NCI-H1105 treated with DMSO at 0.1 percent for 48 hours (cell line): ENCODE results near the gene PTCH2.

ENCODE experiments used
- DNase-seq: peaks from one replicate; lab custom pipeline; 2025; lab: John Stamatoyannopoulos, UW

The PTCH2 gene

DNA sequence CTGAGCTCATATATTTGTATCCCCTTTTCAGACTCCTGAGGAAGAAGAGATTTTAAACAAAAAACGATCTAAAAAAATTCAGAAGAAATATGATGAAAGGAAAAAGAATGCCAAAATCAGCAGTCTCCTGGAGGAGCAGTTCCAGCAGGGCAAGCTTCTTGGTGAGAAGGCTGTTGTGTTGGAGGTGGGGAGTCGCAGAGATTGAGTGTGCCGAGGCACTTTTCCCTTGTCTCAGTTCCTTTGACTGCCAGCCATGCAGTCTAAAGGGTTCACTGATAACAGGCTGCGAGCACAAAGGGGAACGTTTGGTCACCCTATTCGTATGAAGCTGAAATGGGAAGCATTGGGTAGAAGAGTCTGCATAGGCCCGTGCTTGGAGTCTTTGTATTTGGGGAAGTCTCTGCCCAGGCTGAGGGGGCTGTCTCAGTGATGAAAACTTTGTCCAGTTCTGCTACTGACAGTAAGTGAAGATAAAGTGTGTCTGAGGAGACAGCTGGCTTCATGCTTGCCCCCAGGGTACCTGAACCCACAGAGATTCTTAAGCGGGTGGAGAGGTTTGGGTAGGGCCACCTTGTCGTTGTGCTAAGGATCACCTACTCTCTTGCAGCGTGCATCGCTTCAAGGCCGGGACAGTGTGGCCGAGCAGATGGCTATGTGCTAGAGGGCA lies 65.0 kb downstream of the PTCH2 start:
- DNase-seq = no peak

- no peak for DNase-seq
Measured at GRCh38 chr1:44777547-44777946, 65.5 kb downstream of the PTCH2 start.

DNA sequence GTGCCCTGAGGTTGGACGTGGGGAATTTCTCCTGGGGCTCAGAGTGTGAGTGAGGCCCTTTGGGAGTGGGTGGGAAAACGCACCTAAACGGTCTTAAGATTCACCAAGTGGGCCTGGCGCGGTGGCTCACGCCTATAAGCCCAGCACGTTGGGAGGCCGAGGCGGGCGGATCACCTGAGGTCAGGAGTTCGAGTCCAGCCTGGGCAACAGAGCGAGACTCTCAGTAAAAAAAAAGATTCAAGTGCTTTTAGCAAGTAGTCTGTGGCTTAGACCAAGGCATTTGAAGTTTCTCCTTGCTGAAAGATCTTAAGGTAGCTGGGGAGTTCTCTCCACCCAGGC lies 66.4 kb downstream of the PTCH2 start:
- no peak for DNase-seq

DNA sequence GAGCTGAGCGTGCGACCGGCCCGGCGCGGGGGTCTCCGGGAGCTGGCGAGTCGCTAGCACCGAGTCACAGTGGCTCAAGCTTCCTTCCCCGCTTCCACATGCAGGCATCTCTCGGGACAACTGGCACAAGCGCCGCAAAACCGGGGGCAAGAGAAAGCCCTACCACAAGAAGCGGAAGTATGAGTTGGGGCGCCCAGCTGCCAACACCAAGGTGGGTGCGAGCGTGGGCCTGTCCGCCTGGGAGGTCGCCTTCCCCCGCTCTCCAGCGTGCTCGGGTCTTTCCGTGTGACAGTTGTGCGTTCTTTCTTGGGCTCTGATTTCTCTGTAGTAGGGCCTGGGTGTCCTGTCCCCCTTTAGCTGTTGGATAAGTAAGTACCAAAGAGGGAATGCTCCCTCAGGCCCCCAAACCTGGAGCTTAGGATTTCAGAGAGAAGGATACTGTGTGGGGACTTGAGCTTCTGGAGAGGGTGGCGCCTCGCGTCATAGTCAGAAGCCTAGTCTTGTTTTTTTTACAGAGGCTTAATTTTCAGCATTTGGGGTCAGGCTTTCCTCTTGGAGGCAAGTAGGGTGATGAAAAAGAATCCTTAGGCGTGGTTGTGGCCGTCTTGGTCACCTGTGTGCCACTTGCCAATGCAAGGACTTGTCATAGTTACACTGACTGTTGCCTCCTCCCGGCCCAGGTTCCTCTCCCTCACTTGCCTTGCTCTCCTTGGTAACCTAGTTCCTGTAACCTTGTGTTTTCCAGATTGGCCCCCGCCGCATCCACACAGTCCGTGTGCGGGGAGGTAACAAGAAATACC lies 66.9 kb downstream of the PTCH2 start:
- DNase-seq = no peak

DNA sequence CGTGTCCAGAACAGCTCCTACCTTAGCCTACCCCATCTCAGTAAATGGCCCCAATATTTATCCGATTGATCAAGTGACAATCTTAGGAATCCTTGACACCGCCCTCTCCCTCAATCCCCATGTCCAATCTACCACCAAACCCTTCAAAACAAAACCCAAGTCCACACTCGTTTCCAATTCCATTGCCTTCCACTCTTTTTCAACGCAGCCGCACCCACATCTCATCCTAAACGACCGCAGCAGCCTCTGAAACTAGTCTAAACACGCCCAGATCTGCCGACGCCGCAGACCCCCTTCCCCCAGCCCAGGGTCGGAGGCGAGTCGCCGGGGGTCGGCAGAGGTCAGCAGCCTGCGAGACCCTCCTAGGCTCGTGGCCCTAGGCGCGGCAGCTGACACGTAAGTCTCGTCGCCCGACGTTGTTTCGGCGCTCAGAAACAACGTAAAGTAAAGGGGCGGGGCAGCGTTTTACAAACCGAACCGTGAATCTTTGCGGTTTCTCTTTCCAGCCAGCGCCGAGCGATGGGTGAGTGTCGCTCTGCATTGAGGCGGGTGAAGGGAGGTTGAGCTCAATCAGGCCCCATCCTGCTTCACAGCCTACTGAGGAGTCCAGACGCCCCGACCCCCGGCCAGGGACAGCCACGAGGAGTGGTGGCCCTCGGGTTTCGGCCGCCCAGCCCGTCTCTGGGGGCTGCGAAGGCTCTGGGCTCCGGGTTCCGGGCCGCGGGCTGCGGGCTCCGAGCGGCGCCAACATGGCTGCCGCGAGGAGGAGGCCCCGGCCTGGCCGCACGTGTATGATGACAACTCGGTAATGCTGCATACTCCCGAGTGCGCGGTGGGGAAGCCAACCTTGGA lies 67.7 kb downstream of the PTCH2 start, which contains the start of gene RPS8:
Gene RPS8 (plus strand): TSS at position 463 of the 852 bp plus-strand sequence. CDS start 57 bp downstream, at position 520.
- peak; percentile 93 for DNase-seq
